HK-2 (cell line): ENCODE results near the gene MDM4.
"Not testable (repeated sequence)": the region's sequence is repeated elsewhere in the genome, so short reads cannot be mapped to it uniquely, and the experiment has no call there.

ENCODE experiments used
- DNase-seq: peaks from one replicate; pipeline ENCODE4 v3.0.0-alpha.2; 2018; ENCODE audit not compliant: unreplicated experiment

Gene MDM4, protein sequence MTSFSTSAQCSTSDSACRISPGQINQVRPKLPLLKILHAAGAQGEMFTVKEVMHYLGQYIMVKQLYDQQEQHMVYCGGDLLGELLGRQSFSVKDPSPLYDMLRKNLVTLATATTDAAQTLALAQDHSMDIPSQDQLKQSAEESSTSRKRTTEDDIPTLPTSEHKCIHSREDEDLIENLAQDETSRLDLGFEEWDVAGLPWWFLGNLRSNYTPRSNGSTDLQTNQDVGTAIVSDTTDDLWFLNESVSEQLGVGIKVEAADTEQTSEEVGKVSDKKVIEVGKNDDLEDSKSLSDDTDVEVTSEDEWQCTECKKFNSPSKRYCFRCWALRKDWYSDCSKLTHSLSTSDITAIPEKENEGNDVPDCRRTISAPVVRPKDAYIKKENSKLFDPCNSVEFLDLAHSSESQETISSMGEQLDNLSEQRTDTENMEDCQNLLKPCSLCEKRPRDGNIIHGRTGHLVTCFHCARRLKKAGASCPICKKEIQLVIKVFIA

DNA sequence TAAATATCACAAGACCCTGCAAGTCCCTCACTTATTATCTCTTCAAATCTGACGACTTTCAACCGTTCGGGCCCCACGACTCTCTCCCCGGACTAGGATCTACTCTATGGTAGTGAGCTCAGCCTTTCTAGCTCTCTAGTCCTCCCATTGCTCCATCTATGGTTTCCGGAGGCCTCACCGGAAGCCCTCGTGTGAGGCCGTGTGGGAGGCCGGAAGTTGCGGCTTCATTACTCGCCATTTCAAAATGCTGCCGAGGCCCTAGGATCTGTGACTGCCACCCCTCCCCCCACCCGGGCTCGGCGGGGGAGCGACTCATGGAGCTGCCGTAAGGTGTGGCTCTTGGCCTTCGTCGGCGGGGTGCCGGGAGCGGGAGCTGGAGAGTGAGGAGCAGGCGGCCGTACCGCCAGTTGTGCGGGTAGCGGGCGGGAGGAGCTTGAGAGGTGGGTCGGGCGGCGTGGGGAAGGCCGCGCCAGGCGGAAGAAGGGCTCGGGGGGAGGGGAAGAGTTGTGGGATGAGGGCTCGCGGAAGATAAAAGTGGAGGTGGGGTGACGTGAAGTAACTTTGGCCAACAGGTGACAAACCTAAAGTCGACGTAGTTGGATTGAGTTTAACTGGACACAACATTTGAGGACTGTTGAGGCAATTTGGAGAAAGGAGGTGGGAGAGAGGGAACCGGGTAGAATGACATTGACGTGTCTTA, at the start of gene MDM4:
Gene MDM4 (plus strand): TSS at position 227 of the 700 bp plus-strand sequence. CDS start 9,113 bp downstream, outside the sequence.
- DNase-seq: peak; percentile 97

DNA sequence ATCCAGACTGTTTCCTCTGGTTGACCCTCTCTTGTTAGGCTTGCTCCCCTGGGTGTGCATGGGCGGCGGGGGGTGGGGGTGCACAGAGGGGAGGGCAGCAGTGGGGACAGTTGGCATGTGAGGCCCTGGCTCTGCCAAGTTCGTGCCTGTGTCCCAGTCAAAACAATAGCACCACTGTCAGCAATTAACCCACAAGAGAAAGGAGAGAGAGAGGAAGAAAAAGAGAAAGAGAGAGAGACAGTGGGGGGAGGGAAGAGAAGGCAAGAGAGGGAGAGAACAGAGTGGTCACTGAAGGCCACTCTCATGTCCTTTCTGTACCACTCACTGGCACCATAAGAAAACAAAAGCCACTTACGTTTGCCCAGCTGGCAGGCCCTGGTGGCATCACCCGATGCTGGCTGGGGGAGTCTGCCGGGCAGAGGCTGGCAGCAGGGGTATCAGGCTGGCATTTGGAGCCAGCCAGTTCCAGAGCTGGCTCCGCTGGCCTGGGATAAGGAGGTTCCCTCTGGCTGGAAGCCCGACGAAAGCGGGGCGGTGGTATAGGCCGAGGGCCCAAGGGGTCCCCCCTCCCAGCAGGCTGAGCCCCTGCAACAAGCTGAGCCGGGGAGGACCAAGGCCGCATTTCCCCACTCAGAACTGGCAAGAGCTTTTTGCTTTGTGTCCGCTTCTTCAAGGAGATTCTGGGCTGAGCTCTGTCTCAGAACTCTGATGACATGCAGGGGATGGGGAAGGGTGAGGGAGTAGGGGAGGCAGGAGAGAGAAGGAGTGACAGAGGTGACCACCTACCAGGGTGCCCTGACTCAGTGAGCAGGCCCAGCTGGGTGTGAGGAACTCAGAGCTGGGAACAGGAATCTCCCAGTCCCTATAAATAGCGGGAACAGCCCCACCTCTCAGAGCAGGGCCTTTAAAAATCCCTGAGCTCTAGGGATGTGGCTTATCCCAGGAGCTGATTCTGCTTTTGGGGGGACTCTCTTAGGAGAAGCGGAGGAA, 49.5 kb upstream of the MDM4 start:
- no peak for DNase-seq

DNA sequence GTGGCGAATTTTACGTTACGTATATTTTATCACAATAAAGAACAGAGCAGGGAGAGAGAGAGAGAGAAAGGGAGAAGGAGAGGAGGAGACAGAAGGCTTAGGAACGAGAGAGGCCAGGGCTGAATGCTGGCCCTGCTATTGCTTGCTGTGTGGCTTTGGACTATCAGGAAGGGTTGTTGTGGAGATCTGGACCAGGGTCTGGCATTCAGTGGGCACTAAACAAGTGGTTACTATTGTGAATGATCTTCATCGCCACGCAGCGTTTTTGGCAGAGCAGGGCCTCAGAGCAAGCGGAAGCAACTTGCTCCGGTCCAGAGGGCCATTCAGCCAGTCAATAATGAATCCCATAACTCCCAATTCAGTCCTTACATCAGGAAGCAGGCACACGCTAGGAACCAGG, 48.0 kb upstream of the MDM4 start:
- no peak for DNase-seq

DNA sequence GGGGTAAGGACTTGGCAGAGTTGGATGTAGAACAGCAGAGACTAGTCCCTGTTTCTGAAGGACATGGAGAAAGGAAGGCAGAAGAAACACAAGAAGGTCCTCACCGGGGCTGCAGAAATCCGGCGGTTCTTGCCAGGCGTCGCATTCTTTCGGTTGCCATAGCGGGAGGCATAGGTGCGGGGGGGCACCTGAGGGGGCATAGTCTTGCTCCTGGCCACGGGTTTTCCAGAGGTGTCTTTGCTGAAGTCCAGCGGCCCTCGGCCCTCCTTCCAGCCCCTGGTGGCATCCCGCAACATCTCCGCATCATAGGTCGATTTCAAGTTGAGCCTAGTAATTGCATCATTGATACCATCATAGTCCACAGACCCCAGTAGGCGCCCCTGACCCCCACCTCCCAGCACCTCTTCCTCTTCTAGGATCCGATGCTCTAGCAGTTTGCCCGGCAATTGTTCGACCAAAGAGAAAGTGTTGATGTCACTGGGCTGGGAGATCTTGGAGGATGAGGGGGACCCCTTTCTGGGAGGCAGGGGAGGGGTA, 47.4 kb upstream of the MDM4 start:
- no peak for DNase-seq

DNA sequence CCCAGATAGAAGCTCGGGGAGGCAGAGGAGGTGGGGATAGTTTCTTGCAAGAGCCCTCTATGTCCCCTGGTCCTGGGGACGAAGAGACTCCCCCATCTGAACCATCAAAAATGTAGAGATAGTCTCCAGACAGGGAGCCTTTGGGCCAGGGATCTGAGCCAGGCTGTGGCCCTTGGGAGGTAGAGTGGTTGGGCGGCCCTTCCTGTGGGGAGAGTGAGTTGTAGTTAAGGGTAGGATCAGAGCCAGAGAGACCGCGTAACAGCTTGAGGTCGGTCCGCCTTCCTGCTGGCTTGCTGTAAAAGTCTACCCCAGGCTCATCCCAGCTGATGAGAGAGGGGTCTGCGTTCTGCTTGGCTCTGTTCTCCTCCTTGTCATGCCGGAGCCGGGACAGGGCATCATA, 46.9 kb upstream of the MDM4 start:
- no peak for DNase-seq

DNA sequence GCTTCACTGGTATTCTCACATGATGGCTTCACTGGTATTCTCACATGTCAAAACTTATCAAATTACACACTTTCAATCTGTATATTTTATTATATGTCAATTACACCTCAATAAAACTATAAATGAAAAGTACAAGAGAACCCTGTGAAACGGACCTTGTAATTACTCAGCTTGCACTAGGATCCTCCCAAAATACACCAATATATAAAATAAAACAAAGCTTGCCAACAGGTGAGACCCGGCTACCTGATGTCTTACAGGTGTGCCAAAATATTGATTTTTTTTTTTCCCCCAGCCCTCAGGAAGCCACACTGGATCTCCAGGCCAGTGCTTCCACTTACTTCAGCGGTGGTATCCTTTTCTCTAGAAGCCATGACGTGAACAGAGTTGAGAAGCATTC, 44.5 kb upstream of the MDM4 start:
- no peak for DNase-seq

DNA sequence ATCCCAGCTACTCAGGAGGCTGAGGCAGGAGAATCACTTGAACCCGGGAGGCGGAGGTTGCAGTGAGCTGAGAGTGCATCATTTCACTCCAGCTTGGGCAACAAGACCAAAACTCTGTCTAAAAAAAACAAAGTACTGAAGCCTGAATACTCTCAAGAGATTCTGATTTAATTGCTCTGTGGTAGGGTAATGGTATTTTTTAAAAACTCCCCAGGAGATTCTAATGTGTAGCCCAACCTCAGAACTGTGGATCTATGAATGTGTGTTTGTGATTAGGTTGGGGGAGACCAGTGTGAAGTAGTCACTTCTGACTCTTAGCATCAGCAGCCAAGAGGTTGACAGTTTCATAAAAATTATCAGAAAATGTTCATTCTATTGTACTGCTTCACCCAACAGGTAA, 43.5 kb upstream of the MDM4 start:
- DNase-seq: no peak

DNA sequence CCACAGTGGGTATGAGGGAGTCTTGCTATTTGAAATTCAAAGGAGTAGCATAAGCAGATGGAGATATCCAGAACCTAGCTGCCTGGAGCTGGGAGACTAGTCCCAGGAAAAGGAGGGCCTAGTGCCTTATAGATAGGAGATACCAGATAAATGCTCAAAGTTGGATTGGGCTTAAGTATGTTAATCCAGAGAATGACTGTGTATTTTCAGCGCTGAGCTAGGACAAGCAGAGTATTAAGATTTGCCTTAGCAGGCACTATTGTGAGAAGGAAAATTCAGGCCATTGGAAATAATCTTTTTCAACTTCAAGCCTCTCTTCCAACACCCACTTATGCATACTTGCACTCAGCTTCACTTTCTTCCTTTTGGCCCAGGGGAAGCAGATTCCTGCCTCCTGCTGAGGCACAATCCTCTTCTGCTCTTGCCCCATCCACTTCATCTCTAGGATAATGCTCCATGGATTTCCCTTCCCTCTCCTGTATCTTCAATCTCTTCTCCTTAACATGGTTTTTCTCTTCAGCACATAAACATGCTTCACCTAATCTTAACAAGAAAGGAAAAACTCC, 42.7 kb upstream of the MDM4 start:
- no peak for DNase-seq

DNA sequence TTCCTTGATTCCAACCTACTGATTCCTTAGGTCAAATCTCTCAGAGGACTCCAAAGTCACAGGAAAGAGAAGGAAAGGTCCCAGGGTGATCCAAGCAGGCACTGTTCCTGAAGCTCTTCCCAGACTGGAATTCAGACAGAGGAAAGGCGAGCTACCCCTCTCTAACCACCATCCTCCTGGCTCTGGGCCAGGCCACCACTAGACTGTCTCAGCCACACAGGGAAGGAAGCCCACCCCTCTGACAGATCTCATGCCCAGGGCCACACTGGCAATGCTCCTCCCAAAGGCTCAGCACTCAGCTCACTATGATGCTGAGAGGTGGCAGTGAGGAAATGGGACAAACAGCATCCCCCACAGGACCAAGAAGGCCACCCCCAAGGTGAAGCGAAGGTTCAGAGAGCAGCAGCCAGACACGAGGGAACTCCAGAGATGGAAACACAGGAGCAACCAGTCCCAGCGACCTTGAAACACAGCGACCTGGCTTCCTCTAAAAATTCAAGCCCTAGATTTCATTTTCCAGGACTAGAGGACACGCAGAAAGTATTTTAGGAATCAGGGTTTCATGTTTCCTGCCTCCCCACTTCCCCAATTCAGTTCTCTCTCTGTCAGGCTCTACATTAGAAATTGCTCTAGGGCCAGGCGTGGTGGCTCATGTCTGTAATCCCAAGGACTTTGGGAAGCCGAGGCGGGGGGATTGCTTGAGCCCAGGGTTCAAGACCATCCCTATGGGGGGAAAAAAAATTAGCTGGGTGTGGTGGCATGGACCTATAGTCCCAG, 40.4 kb upstream of the MDM4 start:
- DNase-seq: no peak

DNA sequence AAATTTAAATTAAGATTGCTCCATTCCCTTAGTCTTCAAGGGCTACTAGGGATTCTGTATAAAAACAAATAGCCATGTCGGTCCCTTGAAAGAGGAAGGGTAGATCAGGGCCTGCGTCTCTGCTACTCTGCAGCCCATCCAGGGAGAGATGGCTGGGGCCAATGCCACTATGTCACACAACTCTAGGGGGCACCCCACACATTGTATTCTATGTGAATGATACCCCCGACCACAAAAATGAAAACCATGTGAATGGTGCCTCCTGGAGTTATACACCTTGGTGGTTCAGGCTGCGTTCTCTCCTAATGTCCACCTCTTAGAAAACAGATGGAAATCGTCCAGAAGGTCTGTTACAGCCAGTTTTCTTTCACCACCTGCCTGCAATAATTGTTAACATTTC, 39.6 kb upstream of the MDM4 start:
- DNase-seq: no peak

DNA sequence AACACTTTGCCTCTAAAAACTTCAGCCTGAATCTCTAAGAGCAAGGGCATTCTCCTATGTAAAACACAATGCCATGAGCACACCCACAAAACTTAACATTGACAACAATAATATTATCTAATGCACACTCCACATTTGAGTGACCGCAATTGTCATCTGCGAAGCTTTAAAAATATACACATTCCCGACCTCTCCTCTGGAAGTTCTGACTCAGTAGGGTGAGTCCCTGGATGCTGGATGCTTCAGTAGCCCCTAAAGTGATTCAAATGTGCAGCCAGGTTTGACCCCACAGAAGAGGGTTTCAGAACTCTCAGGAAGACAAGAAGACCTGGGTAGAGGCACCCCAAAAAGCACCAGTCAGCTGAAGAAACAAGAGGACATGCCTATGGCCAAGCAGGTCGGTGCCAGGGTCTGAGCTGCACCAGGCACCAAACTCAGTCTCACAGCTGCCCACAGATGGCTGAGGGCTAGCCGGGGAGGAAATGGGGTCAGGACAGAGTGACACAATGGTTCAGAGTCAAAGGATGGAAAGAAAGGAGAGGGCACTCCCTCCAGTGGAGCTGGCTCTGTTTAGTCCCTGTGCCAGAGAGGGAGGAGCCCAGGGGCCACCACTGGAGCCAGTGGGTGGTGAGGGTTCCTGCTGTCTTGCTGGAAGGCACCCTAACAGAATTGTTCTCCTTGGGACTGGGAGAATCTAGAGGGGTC, 39.0 kb upstream of the MDM4 start:
- DNase-seq: no peak

DNA sequence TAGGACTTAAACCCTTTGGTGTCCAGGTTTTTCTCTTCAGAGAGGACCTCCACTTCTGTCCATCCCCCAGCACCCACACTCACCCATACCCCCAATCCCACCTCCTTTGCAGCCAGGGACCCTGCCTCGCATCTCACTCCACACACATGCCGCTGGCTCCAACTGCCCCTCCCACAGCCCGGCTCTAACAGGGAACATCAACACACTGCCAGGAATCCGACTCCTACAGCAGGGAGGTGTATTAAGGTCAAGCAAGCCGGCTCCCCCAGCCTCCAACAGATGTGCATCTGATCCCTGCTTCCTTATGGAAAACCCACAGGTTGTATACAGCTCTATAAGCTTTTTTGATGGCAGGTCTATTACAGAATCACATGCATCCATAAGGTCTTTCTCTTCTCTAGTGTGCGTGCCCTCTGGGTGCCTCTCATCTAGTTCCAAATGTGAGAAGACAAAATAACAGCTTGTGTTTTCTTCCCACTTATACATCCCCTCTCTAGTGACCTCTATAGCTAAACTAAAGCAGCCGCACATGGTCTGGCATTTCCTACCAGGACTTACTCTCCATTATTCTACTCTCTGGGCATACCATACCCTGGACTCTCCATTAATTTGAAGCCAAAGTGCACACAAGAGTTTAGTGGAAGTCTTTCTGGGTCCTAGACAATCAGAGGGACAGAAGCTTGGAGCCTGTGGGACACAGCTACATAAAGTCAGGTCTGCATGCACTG, 37.9 kb upstream of the MDM4 start:
- no peak for DNase-seq

DNA sequence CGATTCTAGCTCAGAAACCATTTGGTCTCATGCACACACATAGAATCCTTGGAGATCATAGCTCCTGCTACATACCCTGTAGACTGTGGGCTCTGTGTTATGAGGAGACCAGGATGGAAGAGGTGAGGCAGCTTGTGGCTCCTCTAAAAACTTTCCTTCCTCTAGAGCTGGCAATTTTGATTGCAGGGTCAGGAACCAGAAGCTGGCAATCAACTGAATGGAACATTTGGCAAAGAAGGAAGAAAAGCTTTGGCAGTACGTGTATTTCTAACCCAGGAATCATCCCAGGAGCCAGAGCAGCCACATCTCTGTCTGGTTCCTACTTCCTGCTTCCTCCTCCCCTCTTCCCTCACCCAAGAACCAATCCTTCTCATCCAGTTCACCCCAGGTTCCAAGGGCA, 37.3 kb upstream of the MDM4 start:
- no peak for DNase-seq

DNA sequence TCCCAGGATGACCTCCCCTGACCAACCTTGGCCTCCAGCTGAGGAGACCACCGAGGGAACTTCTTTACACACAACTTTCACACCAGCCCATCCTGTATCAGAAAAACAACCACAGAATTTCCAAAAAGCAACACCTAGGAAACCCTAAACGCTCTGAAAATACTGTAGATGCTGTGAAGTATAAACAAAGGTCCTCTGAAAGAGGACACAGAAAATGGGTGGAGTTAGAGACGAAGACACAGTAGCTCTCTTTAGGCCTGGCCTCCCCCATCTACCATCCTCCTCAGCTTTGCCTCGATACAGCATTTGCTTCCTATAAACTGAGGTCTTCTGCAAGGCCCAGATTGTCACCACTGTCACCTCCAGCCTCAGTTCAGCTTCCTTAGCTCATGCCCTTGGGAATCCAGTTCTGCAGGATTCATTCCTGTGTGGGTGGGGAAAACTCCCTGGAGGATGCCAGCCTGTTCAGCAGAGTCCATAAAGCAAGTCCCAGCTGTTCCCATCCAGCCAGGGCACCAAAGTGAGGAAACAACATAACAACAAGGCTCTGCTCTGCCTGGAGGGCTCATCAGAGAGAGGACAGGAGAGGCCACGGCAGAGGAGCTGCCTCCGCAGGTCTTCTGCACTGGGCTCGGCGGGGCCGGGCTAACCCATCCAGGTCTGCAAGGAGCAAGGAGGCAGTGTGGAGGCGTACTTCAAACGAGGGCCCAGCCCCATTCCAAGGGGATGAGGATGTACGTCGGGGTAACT, 36.6 kb upstream of the MDM4 start:
- DNase-seq: no peak

DNA sequence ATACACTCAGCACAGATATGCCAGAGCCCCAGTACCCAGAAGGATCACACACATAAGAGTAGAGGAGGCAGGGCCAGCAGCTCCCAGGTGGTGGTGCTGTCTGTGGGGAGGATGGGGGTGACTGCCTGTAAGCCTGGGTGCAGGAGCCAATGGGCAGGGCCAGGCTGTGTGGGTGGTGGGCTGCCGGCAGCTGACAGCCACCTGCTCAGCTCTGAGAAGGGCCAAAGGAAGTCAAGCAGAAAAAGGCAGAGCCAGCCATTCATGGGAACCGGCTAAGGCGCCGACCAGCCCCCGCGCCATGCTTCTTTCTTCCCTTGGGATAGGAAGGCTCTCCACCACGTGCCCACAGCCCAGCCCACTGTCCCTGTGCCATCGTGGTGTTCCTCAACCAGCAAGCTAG, 35.7 kb upstream of the MDM4 start:
- DNase-seq: no peak

DNA sequence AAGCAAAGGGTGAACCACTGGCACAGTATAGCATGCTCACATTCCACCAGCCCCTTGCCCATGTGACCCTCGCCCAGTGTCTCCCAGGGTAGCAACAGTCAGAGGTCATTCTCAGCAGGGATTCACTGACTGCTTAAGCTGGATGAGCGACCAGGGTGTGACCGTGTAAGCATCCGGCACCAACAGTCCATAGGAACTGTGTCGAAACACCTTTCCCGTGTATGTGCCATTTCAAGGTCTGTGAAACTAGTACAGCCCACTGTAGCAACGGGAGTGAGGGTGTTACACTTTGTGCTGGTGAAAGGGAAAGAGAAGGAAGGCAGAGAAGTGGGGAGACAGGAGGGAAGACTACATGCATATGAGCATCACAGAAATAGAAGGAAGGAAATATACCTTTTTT, 32.4 kb upstream of the MDM4 start:
- DNase-seq: no peak

DNA sequence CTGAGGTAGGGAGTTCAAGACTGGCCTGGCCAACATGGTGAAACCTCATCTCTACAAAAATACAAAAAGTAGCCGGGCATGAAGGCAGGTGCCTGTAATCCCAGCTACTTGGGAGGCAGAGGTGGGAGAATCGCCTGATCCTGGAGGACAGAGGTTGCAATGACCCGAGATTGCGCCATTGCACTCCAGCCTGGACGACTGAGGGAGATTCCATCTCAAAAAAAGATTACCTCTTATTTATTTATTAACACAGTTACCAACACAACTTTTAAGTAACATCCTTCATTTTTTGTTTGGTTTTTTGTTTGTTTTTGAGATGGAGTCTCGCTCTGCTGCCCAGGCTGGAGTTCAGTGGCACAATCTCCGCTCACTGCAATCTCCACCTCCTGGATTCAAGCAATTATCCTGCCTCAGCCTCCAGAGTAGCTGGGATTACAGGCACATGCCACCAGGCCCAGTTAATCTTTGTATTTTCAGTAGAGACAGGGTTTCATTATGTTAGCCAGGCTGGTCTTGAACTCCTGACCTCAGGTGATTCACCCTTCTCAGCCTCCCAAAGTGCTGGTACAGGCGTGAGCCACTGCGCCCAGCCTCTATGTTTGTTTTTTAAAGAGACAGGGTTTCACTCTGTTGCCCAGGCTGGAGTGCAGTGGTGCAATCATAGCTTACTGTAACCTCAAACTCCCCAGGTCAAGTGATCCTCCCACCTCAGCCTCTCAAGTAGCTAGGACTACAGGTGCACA, 29.5 kb upstream of the MDM4 start:
- DNase-seq: not testable (repeated sequence)

DNA sequence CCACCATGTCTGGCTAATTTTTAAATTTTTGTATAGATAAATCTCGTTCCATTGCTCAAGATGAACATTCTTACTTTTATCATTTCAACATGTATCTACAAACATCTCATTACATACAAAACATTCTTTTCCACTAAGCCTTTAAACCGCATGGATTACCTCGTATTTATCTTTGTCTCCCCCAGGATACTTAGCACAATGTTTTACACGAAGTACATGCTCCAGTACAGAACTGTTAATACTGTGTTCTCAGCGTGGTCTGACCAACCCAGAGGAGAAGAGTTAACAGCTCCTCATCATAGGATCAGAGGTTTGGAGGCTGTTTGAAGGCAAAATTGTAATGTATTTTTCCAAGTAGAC, 29.0 kb upstream of the MDM4 start:
- DNase-seq: no peak
